Measurements from ENCODE around the gene AGBL2. TPM values are rescaled to one million over a fixed set of nuclear protein-coding genes. Genes with fewer than 3 reads are reported as not detected.
A peak's percentile ranks its signal among the peaks of the same experiment; 100 is the strongest.
"Not testable (repeated sequence)": the region's sequence is repeated elsewhere in the genome, so short reads cannot be mapped to it uniquely, and the experiment has no call there.

Gene AGBL2
- total RNA-seq, 1 donor from 2014 or later, result 4.5 TPM

DNA sequence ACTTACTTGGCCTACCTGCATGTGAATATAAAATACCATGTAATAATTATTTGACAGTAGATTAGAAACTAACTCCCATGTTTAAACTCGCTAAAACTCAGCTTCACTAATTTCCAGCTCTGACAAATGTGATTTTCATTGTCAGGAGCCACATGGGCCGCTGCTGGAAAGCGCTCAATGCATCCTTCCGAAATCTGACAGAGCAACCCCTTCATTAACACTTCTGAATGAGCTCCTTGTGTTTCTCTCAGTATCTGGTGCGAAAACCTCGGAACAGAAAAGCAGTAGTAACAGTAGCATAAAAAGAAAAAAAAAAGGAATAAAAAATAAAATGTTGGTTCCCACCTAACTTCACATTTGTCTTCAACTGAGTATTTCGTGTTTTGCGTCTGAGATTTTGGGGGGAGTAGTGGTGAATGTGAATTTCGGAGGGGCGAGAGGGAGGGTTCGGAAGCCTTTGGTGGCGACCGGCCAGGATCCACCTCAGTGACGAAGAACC lies 73.5 kb downstream of the AGBL2 start:
- peaks cover 27% of the 10 kb centered on the region for H3K36me3 Mint-ChIP-seq (ENCODE audit: low read depth)
- intact Hi-C loops (cut with micrococcal nuclease), result loop anchor here (1.0 to 5.0 kb wide), 6 partner anchors 22 to 211 kb away; partner anchors contain the start of genes AGBL2, CELF1, FNBP4 and KBTBD4
- peak overlapping the region; percentile 98 for H3K4me3 Mint-ChIP-seq
- no peaks in the 10 kb centered on the region for H3K27me3 Mint-ChIP-seq
- H3K4me1 Mint-ChIP-seq, result peaks cover 15% of the 10 kb centered on the region
- peak overlapping the region; percentile 98 for H3K27ac Mint-ChIP-seq
- no peaks in the 10 kb centered on the region for H3K9me3 Mint-ChIP-seq
- DNase-seq, result no peak

DNA sequence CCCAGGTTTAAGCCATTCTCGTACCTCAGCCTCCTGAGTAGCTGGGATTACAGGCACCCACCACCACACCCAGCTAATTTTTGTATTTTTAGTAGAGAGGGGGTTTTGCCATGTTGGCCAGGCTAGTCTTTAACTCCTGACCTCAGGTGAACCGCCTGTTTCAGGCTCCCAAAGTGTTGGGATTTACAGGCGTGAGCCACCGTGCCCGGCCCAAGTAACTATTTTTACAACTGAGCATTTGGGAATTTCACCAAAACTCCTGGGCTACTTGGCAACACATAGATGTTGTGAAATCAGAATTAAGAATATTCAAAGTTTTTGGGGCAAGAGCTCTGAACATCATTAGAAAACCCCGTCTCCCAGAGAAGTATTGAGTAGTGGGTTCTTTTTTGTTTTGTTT lies 74.7 kb downstream of the AGBL2 start:
- Mint-ChIP-seq H3K4me1 (peaks cover 15% of the 10 kb centered on the region), H3K36me3 (ENCODE audit: low read depth) (peaks cover 29% of the 10 kb centered on the region), H3K4me3 (peak overlapping the region; percentile 98)
- H3K27ac Mint-ChIP-seq, DNase-seq, H3K9me3 Mint-ChIP-seq, H3K27me3 Mint-ChIP-seq: not testable (repeated sequence)
- intact Hi-C loops (cut with micrococcal nuclease), result loop anchor here (5.0 kb wide), 1 partner anchor 212 kb away; no protein-coding TSS in a partner anchor

DNA sequence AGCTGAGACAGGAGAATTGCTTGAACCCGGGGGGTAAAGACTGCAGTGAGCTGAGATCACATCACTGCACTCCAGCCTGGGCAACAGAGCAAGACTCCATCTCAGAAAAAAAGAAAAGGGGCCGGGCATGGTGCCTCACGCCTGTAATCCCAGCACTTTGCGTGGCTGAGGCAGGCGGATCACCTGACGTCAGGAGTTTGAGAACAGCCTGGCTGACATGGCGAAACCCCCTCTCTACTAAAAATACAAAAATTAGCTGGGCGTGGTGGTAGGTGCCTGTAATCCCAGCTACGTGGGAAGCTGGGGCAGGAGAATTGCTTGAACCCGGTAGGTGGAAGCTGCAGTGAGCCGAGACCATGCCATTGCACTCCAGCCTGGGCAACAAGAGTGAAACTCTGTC lies 78.8 kb downstream of the AGBL2 start:
- H3K4me1 Mint-ChIP-seq; H3K9me3 Mint-ChIP-seq; H3K27ac Mint-ChIP-seq; DNase-seq; intact Hi-C loops (cut with micrococcal nuclease); H3K4me3 Mint-ChIP-seq; H3K27me3 Mint-ChIP-seq: not testable (repeated sequence)
- peaks cover 45% of the 10 kb centered on the region for H3K36me3 Mint-ChIP-seq (ENCODE audit: low read depth)

DNA sequence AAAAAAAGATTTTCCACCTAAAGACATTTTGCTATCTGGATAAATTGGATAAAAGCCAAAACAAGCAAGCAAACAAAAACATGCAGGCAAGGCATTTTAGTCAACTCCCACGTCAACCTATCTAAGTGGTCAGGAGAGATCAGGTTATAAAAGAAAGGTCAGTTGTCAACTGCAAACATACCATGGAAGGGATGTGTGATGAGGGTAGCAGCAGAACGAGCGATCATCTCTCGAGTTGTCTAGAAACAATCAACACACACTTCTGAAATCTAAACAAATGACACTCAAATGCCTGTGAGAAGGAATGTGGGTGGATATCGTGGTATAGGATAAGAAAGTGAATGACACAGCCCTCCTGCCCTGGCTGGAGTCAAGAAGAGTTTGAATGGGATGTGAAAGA lies 83.7 kb downstream of the AGBL2 start:
- Mint-ChIP-seq H3K4me1 (no peaks in the 10 kb centered on the region), H3K4me3 (no peak overlapping the region), H3K27me3 (no peaks in the 10 kb centered on the region), H3K27ac (peak overlapping the region; percentile 23), H3K9me3 (no peaks in the 10 kb centered on the region), H3K36me3 (ENCODE audit: low read depth) (peaks cover 53% of the 10 kb centered on the region)
- DNase-seq, result no peak
- intact Hi-C loops (cut with micrococcal nuclease), result no loop called here

DNA sequence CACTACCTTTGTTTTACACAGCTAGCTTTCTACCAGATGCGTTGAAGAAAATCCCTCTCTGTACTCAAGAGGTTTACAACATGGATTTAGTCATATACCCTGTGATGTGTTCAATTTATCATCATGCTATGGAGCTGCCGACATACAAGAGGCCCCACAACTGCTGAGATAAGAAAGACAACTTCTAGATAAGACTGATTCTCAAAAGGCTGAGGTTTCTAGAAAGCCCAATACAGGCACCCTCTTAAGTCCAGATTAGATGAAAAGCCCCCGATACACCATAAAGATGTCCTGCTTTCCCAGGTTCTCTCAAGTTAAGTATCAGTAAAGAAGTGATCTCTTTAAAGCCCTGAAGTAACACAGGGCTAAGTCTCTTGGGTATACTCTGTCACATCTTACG lies 87.1 kb downstream of the AGBL2 start:
- no peak overlapping the region for H3K27ac Mint-ChIP-seq
- no peak for DNase-seq
- H3K9me3 Mint-ChIP-seq, result no peaks in the 10 kb centered on the region
- intact Hi-C loops (cut with micrococcal nuclease), result no loop called here
- H3K36me3 Mint-ChIP-seq (ENCODE audit: low read depth), result peaks cover 55% of the 10 kb centered on the region
- no peak overlapping the region for H3K4me3 Mint-ChIP-seq
- peaks cover 3% of the 10 kb centered on the region for H3K4me1 Mint-ChIP-seq
- H3K27me3 Mint-ChIP-seq, result no peaks in the 10 kb centered on the region

DNA sequence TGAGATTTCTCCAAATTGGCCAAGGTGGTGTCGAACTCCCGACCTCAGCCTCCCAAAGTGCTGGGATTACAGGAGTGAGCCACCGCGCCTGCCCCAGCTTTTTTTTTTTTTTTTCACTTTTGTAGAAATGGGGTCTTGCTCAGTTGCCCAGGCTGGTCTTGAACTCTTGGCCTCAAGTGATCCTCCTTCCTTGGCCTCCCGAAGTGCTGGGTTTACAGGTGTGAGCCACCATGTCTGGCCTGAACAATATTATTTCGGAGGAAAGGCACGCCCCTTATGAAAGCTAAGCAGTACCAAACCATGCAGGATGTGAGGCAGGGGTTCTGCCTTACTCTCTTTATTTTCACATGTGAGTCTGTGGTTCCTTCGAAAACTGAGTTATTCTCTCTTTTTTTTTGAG lies 88.9 kb downstream of the AGBL2 start:
- DNase-seq, result no peak
- H3K4me1 Mint-ChIP-seq, result peaks cover 3% of the 10 kb centered on the region
- H3K36me3 Mint-ChIP-seq (ENCODE audit: low read depth), result peaks cover 53% of the 10 kb centered on the region
- intact Hi-C loops (cut with micrococcal nuclease), result no loop called here
- no peaks in the 10 kb centered on the region for H3K27me3 Mint-ChIP-seq
- no peak overlapping the region for H3K4me3 Mint-ChIP-seq
- H3K27ac Mint-ChIP-seq, result no peak overlapping the region
- no peaks in the 10 kb centered on the region for H3K9me3 Mint-ChIP-seq

DNA sequence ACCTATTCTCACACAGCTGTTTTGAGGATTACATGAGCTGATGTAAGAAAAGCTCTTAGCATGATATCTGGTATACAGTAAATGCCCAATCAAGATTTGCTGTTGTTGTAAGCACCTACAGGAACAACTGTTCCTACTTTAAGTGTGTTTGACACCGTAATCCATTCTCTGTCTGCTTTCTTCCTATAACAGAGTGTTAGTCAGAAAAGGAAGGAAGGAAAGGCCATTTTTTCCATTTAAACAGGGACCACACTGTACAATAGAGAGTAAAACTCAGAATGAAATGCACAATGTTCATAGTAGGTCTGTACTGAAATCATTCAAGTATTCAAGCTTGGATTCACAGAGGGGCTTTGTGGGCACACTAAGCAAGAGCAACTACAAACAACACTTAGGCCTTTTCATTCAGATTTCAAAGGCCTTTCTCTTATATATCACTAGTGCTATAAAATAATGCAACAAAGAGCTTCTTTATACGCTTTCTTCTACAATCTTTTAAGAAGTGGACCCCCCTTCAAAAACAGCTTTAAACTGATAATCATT lies 94.3 kb downstream of the AGBL2 start:
- DNase-seq, result no peak
- H3K36me3 Mint-ChIP-seq (ENCODE audit: low read depth), result peaks cover 39% of the 10 kb centered on the region
- no peaks in the 10 kb centered on the region for H3K9me3 Mint-ChIP-seq
- H3K27ac Mint-ChIP-seq, result no peak overlapping the region
- no peak overlapping the region for H3K4me3 Mint-ChIP-seq
- H3K4me1 Mint-ChIP-seq, result peaks cover 3% of the 10 kb centered on the region
- intact Hi-C loops (cut with micrococcal nuclease), result no loop called here
- H3K27me3 Mint-ChIP-seq, result no peaks in the 10 kb centered on the region

DNA sequence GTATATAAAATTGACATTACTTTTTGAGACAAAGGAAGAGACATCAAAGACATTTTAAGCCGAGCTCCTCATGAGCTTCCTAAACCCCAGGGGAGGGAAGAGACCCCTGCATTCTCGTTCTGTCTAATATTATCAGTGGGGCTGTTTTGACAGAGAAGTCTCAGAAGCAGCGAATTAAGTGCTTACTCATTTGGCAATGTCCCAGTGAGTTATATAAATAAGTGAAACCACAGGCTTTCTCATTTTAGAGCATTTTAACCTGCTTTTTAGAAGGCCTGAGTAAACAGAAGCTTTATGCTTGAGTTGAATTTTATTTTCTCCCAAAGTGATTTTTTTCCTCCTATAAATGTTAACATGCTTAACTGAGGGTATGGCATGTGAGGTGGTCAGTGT lies 97.8 kb downstream of the AGBL2 start:
- Mint-ChIP-seq H3K4me1 (no peaks in the 10 kb centered on the region), H3K27me3 (no peaks in the 10 kb centered on the region), H3K4me3 (no peak overlapping the region), H3K9me3 (no peaks in the 10 kb centered on the region), H3K27ac (no peak overlapping the region), H3K36me3 (ENCODE audit: low read depth) (peaks cover 30% of the 10 kb centered on the region)
- DNase-seq, result no peak
- intact Hi-C loops (cut with micrococcal nuclease), result no loop called here

DNA sequence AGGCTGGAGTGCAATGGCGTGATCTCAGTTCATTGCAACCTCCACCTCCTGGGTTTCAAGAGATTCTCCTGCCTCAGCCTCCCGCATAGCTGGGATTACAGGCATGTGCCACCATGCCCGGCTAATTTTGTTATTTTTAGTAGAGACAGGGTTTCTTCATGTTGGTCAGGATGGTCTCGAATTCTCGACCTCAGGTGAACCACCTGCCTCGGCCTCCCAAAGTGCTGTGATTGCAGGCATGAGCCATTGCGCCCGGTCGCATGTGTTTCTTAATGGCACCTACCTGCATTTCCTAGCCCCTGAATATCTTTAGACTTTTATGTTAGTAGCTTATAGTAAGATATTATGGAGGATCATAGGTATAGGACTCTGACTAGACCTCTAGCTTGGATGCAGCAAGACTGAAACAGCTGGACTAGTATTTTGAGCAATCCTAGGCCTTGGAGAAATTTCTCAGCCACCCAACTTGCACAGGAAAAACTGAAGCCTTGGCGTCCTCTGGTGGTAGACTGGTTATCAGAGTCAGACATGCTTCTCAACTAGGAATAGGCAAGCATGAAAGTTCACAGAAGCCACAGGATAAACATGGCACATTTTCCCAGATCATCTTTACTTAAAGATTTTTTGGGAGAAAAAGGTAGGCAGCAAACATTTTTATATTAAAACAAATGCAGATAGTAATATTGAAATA lies 98.3 kb downstream of the AGBL2 start:
- intact Hi-C loops (cut with micrococcal nuclease), result no loop called here
- DNase-seq, result peak; percentile 68
- no peak overlapping the region for H3K27ac Mint-ChIP-seq
- H3K9me3 Mint-ChIP-seq, result no peaks in the 10 kb centered on the region
- H3K4me1 Mint-ChIP-seq, result no peaks in the 10 kb centered on the region
- H3K27me3 Mint-ChIP-seq, result no peaks in the 10 kb centered on the region
- H3K36me3 Mint-ChIP-seq (ENCODE audit: low read depth), result peaks cover 28% of the 10 kb centered on the region
- no peak overlapping the region for H3K4me3 Mint-ChIP-seq

DNA sequence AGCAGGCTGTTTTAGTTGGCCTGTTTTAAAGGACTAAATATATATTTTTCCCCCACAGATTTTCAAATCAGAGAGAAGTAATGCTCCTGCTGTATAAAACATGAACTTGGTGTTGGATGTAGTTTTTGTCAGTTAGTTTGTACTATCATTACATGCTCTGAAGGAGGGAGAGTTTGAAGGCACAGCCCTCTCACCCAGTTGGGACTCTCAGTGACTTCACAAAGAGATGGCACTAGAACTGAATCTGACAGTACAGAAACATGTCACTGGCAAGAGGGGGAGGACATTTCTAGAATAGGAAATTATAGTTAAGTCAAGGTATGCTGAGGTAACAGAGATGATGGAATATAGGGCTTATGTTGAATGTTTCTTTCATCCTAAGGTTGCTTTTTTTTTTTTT lies 99.9 kb downstream of the AGBL2 start:
- Mint-ChIP-seq H3K27ac (no peak overlapping the region), H3K36me3 (ENCODE audit: low read depth) (peaks cover 23% of the 10 kb centered on the region)

DNA sequence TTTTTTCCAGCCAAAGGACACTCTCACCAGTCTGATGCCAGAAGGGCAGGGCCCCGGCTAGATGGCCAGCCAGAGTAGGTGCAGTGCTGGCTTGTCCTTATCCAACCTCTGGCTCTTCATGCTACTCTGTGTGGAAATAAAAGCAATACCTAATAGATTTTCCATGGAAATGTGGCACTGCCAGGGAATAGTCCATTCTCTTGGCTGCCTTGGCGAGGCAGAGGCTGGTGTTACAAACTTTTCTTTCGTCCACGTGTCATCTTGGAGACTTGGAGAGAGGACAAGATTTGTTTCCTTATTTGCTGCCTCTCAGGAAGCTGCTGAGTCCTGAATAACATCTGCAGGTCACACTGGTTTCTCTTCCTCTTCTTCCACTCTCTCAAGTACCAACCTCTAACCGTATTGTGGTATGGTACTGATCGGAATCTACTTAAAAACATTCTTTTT lies 103.8 kb downstream of the AGBL2 start:
- no peak overlapping the region for H3K27ac Mint-ChIP-seq
- H3K36me3 Mint-ChIP-seq (ENCODE audit: low read depth), result peaks cover 14% of the 10 kb centered on the region
- no peak for DNase-seq
- H3K9me3 Mint-ChIP-seq, result no peaks in the 10 kb centered on the region
- H3K4me1 Mint-ChIP-seq, result peaks cover 6% of the 10 kb centered on the region
- no peaks in the 10 kb centered on the region for H3K27me3 Mint-ChIP-seq
- no peak overlapping the region for H3K4me3 Mint-ChIP-seq
- intact Hi-C loops (cut with micrococcal nuclease), result no loop called here

More for the DNA sequence above, 99.9 kb downstream of the AGBL2 start:
- Mint-ChIP-seq H3K4me3 (no peak overlapping the region), H3K4me1 (peaks cover under 1% of the 10 kb centered on the region), H3K27me3 (no peaks in the 10 kb centered on the region), H3K9me3 (no peaks in the 10 kb centered on the region)
- intact Hi-C loops (cut with micrococcal nuclease), result no loop called here
- DNase-seq, result no peak

DNA sequence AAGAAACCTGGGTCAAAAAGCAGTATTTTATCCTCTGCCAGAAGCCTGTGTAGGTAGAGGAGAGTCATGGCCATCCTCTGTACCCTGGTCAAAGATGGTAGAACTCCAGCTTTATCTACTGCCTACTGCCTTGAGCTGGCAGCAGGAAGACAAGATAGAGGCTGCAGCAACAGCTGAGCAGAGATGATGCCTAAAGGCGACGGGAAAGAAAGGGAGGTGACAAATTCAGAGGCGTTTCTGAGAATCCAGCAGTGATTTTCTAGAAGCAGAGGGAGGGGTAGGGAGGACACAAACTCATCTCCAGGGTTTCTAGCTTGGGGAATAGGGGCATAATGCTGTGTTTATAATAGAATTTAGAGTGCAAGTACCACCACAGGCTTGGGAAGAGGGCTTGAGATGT lies 105.5 kb downstream of the AGBL2 start:
- H3K9me3 Mint-ChIP-seq, result no peaks in the 10 kb centered on the region
- no peak overlapping the region for H3K27ac Mint-ChIP-seq
- no peak for DNase-seq
- no peaks in the 10 kb centered on the region for H3K27me3 Mint-ChIP-seq
- H3K36me3 Mint-ChIP-seq (ENCODE audit: low read depth), result peaks cover 13% of the 10 kb centered on the region
- no peak overlapping the region for H3K4me3 Mint-ChIP-seq
- H3K4me1 Mint-ChIP-seq, result peaks cover 6% of the 10 kb centered on the region
- intact Hi-C loops (cut with micrococcal nuclease), result no loop called here
